ENCODE data around the gene AKTIP. TPM values are rescaled to one million over a fixed set of nuclear protein-coding genes. Genes with fewer than 3 reads are reported as not detected.
"Not testable (repeated sequence)": the region's sequence is repeated elsewhere in the genome, so short reads cannot be mapped to it uniquely, and the experiment has no call there.

Gene AKTIP
- total RNA-seq, 1 experiment from 2014 or later = 13.6 TPM

- DNase-seq (ENCODE audit: low read depth) = no peak
These were observed 12.8 kb upstream of the AKTIP start for GRCh38 chr16:53515811-53516210.

GRCh38 chr16:53515259-53515658 is 12.2 kb upstream of the AKTIP start:
- peak; percentile 56 for DNase-seq (ENCODE audit: low read depth)

GRCh38 chr16:53512795-53513194 is 9.8 kb upstream of the AKTIP start:
- DNase-seq (ENCODE audit: low read depth) = not testable (repeated sequence)

GRCh38 chr16:53511403-53512280 is 8.6 kb upstream of the AKTIP start:
- DNase-seq (ENCODE audit: low read depth) = no peak

- no peak for DNase-seq (ENCODE audit: low read depth)
These were observed 8.0 kb upstream of the AKTIP start for GRCh38 chr16:53511084-53511402.

GRCh38 chr16:53510704-53511070 is 7.7 kb upstream of the AKTIP start:
- no peak for DNase-seq (ENCODE audit: low read depth)

GRCh38 chr16:53509906-53510703 is 7.1 kb upstream of the AKTIP start:
- peak; percentile 66 for DNase-seq (ENCODE audit: low read depth)

GRCh38 chr16:53507464-53508179 is 4.6 kb upstream of the AKTIP start:
- no peak for DNase-seq (ENCODE audit: low read depth)

- DNase-seq (ENCODE audit: low read depth) = no peak
These were observed 3.2 kb upstream of the AKTIP start for GRCh38 chr16:53506254-53506653.

- peak; percentile 54 for DNase-seq (ENCODE audit: low read depth)
These were observed 1.7 kb upstream of the AKTIP start for GRCh38 chr16:53504665-53505064.

- DNase-seq (ENCODE audit: low read depth) = peak; percentile 65
These were observed 1.1 kb upstream of the AKTIP start for GRCh38 chr16:53503991-53504663.

GRCh38 chr16:53503270-53503923 is 388 bp upstream of the AKTIP start:
- peak; percentile 100 for DNase-seq (ENCODE audit: low read depth)

GRCh38 chr16:53501216-53501859 is 1.7 kb downstream of the AKTIP start:
- no peak for DNase-seq (ENCODE audit: low read depth)

GRCh38 chr16:53498984-53499383 is 4.0 kb downstream of the AKTIP start:
- no peak for DNase-seq (ENCODE audit: low read depth)

- no peak for DNase-seq (ENCODE audit: low read depth)
These were observed 7.7 kb downstream of the AKTIP start for GRCh38 chr16:53495325-53495724.

GRCh38 chr16:53494636-53495035 is 8.4 kb downstream of the AKTIP start:
- no peak for DNase-seq (ENCODE audit: low read depth)

- no peak for DNase-seq (ENCODE audit: low read depth)
These were observed 10.5 kb downstream of the AKTIP start for GRCh38 chr16:53492503-53492902.

- no peak for DNase-seq (ENCODE audit: low read depth)
These were observed 13.3 kb downstream of the AKTIP start for GRCh38 chr16:53489755-53490154.

- DNase-seq (ENCODE audit: low read depth) = no peak
These were observed 16.8 kb downstream of the AKTIP start for GRCh38 chr16:53486230-53486629.

- no peak for DNase-seq (ENCODE audit: low read depth)
These were observed 18.5 kb downstream of the AKTIP start for GRCh38 chr16:53484542-53484941.

- no peak for DNase-seq (ENCODE audit: low read depth)
These were observed 20.9 kb downstream of the AKTIP start for GRCh38 chr16:53482123-53482522.

All from LHCN-M2 (cell line).